Endothelial cell of umbilical vein (primary cell): Measurements from ENCODE around the gene PAM16. TPM values are rescaled to one million over a fixed set of nuclear protein-coding genes. Genes with fewer than 3 reads are reported as not detected.

ENCODE experiments used
- BruUV-seq: library from RNA; stranded (reverse); fragments of 400-500 nt; replicated peaks from 2 replicates; lab custom pipeline; 2021; lab: Mats Ljungman, UMichigan
- CTCF ChIA-PET: fragments of 300-600, 350-600 bp; sonication (Branson Sonifier 250); formaldehyde crosslinking; loops from one replicate; lab custom pipeline; 2021; ENCODE audit warnings: antibody characterized with exemption, inconsistent platforms; lab: Charles Lee
- POLR2A ChIA-PET: fragments of 300-600, 350-600 bp; sonication (Branson Sonifier 250); formaldehyde crosslinking; loops from one replicate; lab custom pipeline; 2021; ENCODE audit warnings: antibody characterized with exemption, inconsistent platforms; lab: Charles Lee
- DNase-seq: peaks from one replicate; pipeline ENCODE4 v3.0.0-alpha.2; 2011; ENCODE audit warnings: low read depth, low spot score
- FAIRE-seq: peaks from 2 replicates; lab custom pipeline; 2011; peaks lifted over from hg19 to GRCh38; lab: Jason Lieb, UNC
- H2AFZ ChIP-seq: 2 replicates; pipeline ENCODE4 v1.6.0; 2012; ENCODE audit warnings: low read depth, low read length, control low read depth, inconsistent platforms
- H3K27ac ChIP-seq: 2 replicates; pipeline ENCODE4 v1.5.1; 2011; ENCODE audit warnings: low read depth, mild to moderate bottlenecking, control low read depth, low read length, moderate library complexity; ENCODE audit not compliant: insufficient read depth
- H3K27me3 ChIP-seq, 2 experiments: 2 replicates each; pipeline versions ENCODE4 v1.6.0 to v1.6.1; 2011; ENCODE audit warnings: low read length in 2 of 2, mixed read lengths in 1 of 2; ENCODE audit not compliant: control insufficient read depth in 2 of 2, insufficient read depth in 2 of 2
- H3K36me3 ChIP-seq, 2 experiments: 2 replicates in 1 of 2; 3 replicates in 1 of 2; pipeline ENCODE4 v1.5.1; 2011; ENCODE audit warnings: low read length in 2 of 2, mild to moderate bottlenecking in 1 of 2, moderate library complexity in 1 of 2; ENCODE audit not compliant: control insufficient read depth in 2 of 2, insufficient read depth in 2 of 2; ENCODE audit errors: extremely low read depth in 1 of 2
- H3K4me1 ChIP-seq: 3 replicates; pipeline ENCODE4 v1.5.1; 2011; ENCODE audit warnings: mild to moderate bottlenecking, low read length; ENCODE audit not compliant: control insufficient read depth, insufficient read depth; ENCODE audit errors: extremely low read depth
- H3K4me2 ChIP-seq: 2 replicates; pipeline ENCODE4 v1.6.1; 2011; ENCODE audit warnings: low read length, control low read depth, mixed read lengths; ENCODE audit not compliant: insufficient read depth
- H3K4me3 ChIP-seq, 3 experiments: fragments of 200-600 bp in 1 of 3; sonication (generic), shearing (Covaris generic) in 1 of 3; replicated peaks in 1 of 3; 2 replicates each; pipeline ENCODE4 v1.5.1; 2011 to 2016; ENCODE audit warnings: control low read depth in 3 of 3, low read length in 3 of 3, mild to moderate bottlenecking in 2 of 3, inconsistent platforms in 1 of 3, low read depth in 1 of 3, moderate library complexity in 1 of 3; ENCODE audit not compliant: insufficient read depth in 1 of 3
- H3K79me2 ChIP-seq: 2 replicates; pipeline ENCODE4 v1.6.0; 2012; ENCODE audit warnings: low read length, inconsistent platforms; ENCODE audit not compliant: control insufficient read depth, insufficient read depth
- H3K9ac ChIP-seq: replicated peaks from 2 replicates; pipeline ENCODE3; 2011; ENCODE audit warnings: low read length, control low read depth; ENCODE audit not compliant: insufficient read depth; ENCODE audit errors: extremely low read depth
- H3K9me1 ChIP-seq: replicated peaks from 3 replicates; pipeline ENCODE4 v1.6.0; 2011; ENCODE audit warnings: mild to moderate bottlenecking, low read length; ENCODE audit not compliant: control insufficient read depth, insufficient read depth; ENCODE audit errors: extremely low read depth
- H3K9me3 ChIP-seq: replicated peaks from 2 replicates; pipeline ENCODE4 v1.5.1; 2012; ENCODE audit warnings: low read length, inconsistent platforms; ENCODE audit not compliant: control insufficient read depth, insufficient read depth
- H4K20me1 ChIP-seq: replicated peaks from 2 replicates; pipeline ENCODE3; 2011; ENCODE audit warnings: mild to moderate bottlenecking, low read length; ENCODE audit not compliant: control insufficient read depth, insufficient read depth; ENCODE audit errors: extremely low read depth
- EZH2 ChIP-seq: IDR thresholded peaks from 2 replicates; pipeline ENCODE4 v1.6.1; 2012; ENCODE audit warnings: borderline replicate concordance, low read depth, mild to moderate bottlenecking, moderate library complexity, low read length, inconsistent platforms; ENCODE audit not compliant: severe bottlenecking
- FOS ChIP-seq: IDR thresholded peaks from 2 replicates; pipeline ENCODE4 v1.6.1; 2011; ENCODE audit warnings: mild to moderate bottlenecking, low read length, moderate library complexity, borderline replicate concordance; ENCODE audit not compliant: insufficient read depth
- GATA2 ChIP-seq: IDR thresholded peaks from 2 replicates; pipeline ENCODE4 v1.7.0; 2011; ENCODE audit warnings: low read depth, mild to moderate bottlenecking, moderate library complexity, mixed read lengths, low read length; ENCODE audit not compliant: insufficient read length, insufficient read depth
- JUN ChIP-seq: IDR thresholded peaks from 2 replicates; pipeline ENCODE4 v1.6.1; 2011; ENCODE audit warnings: borderline replicate concordance, low read depth; ENCODE audit not compliant: insufficient read length, insufficient read depth
- MYC ChIP-seq: IDR thresholded peaks from one replicate; pipeline ENCODE4 v1.6.1; 2011; ENCODE audit warnings: mild to moderate bottlenecking, low read depth, low read length
- POLR2A ChIP-seq: IDR thresholded peaks from 2 replicates; pipeline ENCODE4 v1.6.1; 2012; ENCODE audit warnings: low read depth, mild to moderate bottlenecking, control low read depth, low read length
- POLR2AphosphoS5 ChIP-seq: IDR thresholded peaks from 2 replicates; pipeline ENCODE4 v1.6.1; 2012; ENCODE audit warnings: low read depth, mild to moderate bottlenecking, control low read depth, low read length, moderate library complexity; ENCODE audit not compliant: insufficient read depth
- dilution Hi-C: fragments of 300-500 bp; cut with MboI; formaldehyde crosslinking; loops from one replicate; pipeline ENCODE4 v1.15.0; 2019; ENCODE audit warnings: low sequenced_read_pairs; ENCODE audit not compliant: extremely low pct_ligation_motif_present
- intact Hi-C: fragments of 100-400 bp; cut with micrococcal nuclease; formaldehyde crosslinking; loops from one replicate; pipeline ENCODE4 v1.10.0; 2022
- polyA plus RNA-seq, 4 experiments: library from polyadenylated mRNA; depleted of rRNA in 3 of 4; stranded (reverse) in 3 of 4; unstranded in 1 of 4; fragments of >200 nt; gene quantifications; 2 replicates each; pipeline versions ENCODE4 v1.2.1 to v1.2.3, GENCODE V29; 2011 to 2012; ENCODE audit warnings: missing spikeins in 1 of 4
- total RNA-seq: library from RNA; stranded (reverse); gene quantifications from 2 replicates; pipeline ENCODE4 v1.2.3, GENCODE V29; 2021
- TF ChIP-seq, protein P1 (sequence below), 2 donors: IDR thresholded peaks; 1 replicate in 1 of 2; 2 replicates in 1 of 2; pipeline ENCODE4 v1.5.1; 2011; ENCODE audit warnings: low read length in 2 of 2, mild to moderate bottlenecking in 2 of 2, moderate library complexity in 2 of 2, control low read depth in 1 of 2, inconsistent platforms in 1 of 2, low read depth in 1 of 2; ENCODE audit not compliant: insufficient read depth in 1 of 2; ENCODE audit errors: extremely low read depth in 1 of 2
- TF ChIP-seq, protein P2 (sequence below): IDR thresholded peaks from 2 replicates; pipeline ENCODE4 v1.6.1; 2011; ENCODE audit not compliant: insufficient read depth, insufficient read length

PAM16 gene
- total and polyA plus RNA-seq, 2 donors (not counting 3 experiments of a cell fraction or from before 2014, with no cell fraction given), result 40.0 to 67.2 TPM

DNA sequence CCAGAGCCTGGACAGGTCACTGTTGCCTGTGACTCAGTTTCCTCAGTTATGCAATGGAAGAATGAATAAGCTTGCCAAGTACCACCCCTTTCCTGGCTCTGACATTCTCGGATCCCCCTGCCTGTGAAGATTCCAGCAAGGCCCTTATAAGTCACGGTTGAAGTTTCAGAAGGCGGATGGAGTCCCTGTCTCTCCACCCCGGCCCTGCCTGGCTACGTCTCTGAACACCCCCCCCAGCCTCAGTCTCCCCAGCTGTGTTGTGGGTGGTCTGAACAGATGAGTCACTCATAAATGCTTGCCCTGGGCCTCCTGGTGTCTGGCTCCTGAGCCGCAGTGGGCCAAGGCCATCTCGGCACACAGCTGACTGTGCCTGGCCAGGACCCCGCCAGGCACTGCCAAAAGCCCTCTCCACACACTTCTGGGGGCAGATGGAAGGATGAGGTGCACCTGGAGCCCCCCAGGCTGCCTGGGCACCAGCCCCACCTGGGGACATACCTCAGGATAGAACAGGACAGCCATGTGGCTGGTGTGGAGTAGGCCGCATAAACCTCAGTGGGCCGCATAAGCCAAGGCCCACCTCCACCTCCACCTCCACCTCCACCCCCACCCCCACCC, 35.9 kb upstream of the PAM16 start:
- Histone ChIP-seq H3K27ac (no peak overlapping the region), H3K9me3 (no peaks in the 10 kb centered on the region), H3K4me3 (no peak overlapping the region), H3K4me2 (no peak overlapping the region), H2AFZ (no peak overlapping the region), H3K9ac (no peak overlapping the region), H3K27me3 (no peaks in the 10 kb centered on the region), H3K79me2 (no peaks in the 10 kb centered on the region), H4K20me1 (no peaks in the 10 kb centered on the region), H3K4me1 (peaks cover 22% of the 10 kb centered on the region), H3K9me1 (no peaks in the 10 kb centered on the region), H3K36me3 (peaks cover 0 to 18% of the 10 kb centered on the region in 2 experiments)
- intact Hi-C loops, result no loop called here
- TF ChIP-seq JUN, result no peak
- TF ChIP-seq POLR2AphosphoS5, result no peak
- TF ChIP-seq, protein P1, sequence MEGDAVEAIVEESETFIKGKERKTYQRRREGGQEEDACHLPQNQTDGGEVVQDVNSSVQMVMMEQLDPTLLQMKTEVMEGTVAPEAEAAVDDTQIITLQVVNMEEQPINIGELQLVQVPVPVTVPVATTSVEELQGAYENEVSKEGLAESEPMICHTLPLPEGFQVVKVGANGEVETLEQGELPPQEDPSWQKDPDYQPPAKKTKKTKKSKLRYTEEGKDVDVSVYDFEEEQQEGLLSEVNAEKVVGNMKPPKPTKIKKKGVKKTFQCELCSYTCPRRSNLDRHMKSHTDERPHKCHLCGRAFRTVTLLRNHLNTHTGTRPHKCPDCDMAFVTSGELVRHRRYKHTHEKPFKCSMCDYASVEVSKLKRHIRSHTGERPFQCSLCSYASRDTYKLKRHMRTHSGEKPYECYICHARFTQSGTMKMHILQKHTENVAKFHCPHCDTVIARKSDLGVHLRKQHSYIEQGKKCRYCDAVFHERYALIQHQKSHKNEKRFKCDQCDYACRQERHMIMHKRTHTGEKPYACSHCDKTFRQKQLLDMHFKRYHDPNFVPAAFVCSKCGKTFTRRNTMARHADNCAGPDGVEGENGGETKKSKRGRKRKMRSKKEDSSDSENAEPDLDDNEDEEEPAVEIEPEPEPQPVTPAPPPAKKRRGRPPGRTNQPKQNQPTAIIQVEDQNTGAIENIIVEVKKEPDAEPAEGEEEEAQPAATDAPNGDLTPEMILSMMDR (IDR thresholded peaks at IDR 0.05; ENCODE audit: extremely low read depth in 1 of 2, insufficient read depth in 1 of 2, low read depth in 1 of 2, low read length in 2 of 2), result no peak
- TF ChIP-seq POLR2A, result no peak
- TF ChIP-seq EZH2, result no peak
- no peak for TF ChIP-seq FOS
- TF ChIP-seq, protein P2, sequence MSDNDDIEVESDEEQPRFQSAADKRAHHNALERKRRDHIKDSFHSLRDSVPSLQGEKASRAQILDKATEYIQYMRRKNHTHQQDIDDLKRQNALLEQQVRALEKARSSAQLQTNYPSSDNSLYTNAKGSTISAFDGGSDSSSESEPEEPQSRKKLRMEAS, result no peak
- TF ChIP-seq MYC, result no peak
- TF ChIP-seq GATA2, result no peak
- POLR2A ChIA-PET, result no interaction called here
- DNase-seq, result no peak
- CTCF ChIA-PET, result interaction anchor here (0.6 to 2.5 kb wide), 6 partner anchors 10 to 28 kb away, joined by 3 to 18 read pairs (median 4); no protein-coding TSS in a partner anchor
- no TSS peak for BruUV-seq
- dilution Hi-C loops, result no loop called here
- FAIRE-seq, result no peak
